ENCODE results near the gene TLR4.

Gene TLR4

DNA sequence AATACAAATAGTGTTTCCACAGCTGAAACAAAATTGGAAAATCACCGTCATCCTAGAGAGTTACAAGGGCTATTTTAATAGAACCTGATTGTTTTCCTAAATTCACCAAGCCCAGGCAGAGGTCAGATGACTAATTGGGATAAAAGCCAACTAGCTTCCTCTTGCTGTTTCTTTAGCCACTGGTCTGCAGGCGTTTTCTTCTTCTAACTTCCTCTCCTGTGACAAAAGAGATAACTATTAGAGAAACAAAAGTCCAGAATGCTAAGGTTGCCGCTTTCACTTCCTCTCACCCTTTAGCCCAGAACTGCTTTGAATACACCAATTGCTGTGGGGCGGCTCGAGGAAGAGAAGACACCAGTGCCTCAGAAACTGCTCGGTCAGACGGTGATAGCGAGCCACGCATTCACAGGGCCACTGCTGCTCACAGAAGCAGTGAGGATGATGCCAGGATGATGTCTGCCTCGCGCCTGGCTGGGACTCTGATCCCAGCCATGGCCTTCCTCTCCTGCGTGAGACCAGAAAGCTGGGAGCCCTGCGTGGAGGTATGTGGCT, at the start of gene TLR4:
TLR4 (plus strand) TSS at position 380 of the 552 bp plus-strand sequence; CDS start at position 450, 70 bp downstream.
- peak; percentile 17 for DNase-seq

DNA sequence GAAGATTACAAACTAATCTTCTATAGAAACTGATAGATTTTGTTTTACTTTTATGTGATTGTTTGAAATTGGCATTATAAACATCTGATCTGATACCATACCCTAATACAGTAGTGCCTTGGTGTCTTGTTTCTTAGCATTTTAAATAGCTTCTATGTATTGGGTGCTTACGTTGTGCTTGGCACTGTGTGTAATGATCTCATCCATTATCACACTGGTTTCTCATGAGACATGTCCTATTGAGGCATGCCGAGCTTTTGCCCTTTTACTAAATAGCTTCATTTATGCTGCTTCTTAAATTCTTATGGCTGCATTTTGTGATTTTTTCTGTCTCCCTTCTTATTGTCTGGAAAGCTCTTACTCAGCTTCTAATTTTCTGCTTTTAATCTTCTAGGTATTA, 48.2 kb upstream of the TLR4 start:
- no peak for DNase-seq

DNA sequence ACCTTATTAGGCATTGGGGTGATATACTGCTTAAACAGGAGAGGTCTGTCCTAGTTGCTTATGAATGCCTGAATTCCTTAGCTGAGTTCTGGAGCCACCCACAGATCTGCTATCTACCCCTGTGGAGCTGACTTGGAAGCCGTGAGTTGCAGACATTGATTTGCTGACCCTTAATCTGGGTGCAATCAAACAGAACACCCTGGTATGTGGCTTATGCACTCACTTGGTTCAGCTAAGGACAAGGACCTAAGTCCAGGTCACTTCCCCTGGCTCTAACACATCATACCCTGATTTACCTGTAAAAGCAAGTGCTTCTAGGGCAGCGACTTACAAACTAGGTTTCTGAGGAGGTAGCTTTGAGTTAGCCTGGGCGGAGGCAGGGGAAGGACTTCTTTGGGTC, 41.6 kb upstream of the TLR4 start:
- no peak for DNase-seq

DNA sequence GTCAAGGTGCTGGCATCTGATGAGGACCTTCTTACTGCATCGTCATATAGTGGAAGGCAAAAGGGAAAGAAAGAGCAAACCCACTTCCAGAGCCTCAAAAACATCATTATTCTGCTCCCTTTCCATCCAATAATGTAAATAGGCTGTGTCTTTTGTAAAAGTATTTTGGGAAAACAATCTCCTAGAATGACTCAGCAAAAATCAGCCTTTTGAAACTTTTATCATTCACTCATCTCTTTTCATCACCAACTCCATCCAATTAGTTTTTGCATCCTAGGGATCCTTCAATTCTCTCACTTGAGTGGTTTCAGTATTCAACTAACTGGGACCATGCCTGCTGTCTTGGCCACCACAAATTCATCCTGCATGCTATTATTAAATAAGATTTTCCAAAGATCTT, 39.8 kb upstream of the TLR4 start:
- no peak for DNase-seq

DNA sequence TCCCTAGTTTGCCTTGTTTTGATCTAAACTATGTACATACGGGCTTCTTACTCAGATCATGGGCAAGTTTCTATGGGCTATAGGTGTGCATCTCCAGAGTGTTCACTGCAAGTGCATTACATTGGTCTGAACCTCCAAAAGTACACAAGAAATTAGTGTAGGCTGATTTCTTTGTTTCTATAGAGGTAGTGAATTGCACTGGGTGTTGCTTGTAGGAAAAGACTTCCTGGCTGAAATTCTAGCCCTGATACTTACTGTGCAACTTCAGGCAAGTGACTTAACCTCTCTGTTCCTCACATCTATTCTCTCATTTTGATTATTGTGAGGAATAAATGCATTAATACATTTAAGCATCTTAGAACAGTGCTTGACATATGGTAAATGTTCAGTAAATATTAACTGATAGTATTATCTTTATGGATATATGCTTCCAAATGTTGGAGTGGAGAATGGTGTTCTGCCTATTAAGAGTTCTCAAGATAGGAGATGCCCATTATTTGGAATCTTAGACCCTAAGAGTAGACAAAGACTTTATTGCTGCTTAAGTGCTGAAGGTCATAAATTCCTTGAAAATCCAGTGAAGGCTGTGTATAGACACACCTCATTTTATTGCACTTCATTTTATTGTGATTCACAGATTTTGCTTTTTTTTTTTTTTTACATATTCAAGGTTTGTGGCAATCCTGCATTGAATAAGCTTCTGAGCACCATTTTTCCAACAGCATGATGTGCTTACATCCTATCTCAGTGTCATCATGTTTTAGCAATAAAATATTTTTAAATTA, 38.4 kb upstream of the TLR4 start:
- no peak for DNase-seq

DNA sequence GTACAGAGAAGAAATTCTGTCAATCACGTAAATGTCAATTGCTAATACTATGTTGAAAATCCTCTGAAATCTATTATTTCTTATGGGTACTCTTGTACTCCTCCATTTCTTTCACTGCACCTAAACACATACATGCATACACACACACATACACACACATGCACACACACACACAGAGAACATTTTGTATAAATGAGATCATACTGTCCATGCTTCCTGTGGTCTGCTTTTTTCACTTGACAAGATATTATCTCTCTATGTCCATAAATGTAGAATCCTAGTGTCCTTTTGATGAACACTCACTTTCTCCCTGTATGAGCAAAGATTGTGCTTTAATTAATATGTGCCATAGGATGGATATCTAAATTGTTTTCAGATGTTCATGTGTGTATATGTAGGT, 32.7 kb upstream of the TLR4 start:
- DNase-seq, result no peak

DNA sequence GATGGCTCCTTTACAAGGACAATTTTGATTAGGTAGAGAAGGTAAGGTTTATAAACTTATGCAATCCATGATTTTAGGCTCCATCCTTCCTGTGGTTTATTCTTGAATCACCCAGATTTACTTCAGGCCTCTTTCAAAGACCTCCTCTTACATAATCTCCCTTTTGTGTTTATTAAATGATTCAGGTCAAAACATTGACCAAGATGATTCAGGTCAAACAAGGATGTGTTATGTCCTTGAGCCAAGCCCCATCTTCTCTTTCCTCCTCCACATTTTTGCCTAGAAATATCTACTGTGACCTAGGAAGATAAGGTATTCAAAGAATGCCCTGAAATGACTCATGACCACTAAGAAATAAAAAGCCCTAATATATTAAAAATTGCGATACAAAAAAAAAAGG, 31.8 kb upstream of the TLR4 start:
- DNase-seq, result no peak

DNA sequence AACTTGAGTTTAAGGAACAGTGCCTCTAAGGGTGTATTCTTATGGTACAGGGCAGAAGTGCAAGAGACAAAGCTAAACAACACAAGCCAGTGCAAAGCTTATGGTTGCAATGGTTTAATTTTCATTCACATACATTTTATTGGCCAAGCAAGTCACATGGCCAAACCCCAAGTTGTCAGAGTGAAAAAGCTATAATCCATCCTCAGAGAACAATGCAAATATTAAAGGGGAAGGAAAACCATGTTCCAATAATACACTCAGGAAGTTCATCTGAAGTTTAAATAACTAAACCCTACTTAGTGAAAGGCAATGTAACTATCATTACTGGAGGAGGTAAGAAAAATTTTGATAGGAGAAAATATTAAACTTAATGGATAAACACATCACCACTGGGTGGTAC, 26.6 kb upstream of the TLR4 start:
- DNase-seq, result no peak

DNA sequence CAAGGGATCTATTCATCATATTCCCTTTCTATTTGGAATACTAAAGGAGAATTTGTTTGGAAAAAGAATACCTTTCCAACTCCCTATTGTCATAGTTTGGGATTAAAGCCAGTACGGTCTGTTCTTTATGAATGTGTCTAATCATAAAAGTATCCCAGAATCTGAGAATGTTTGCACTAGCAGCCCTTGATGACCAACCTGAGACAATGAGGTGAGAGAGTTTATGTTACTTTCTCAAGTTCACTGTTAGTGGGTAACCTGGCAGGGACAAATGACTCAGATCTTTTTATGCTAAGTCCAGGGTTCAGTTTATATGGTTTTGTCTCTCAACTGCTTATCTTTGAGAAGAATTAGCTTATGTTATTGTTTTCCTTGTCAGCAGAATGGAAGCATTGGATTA, 25.3 kb upstream of the TLR4 start:
- no peak for DNase-seq

DNA sequence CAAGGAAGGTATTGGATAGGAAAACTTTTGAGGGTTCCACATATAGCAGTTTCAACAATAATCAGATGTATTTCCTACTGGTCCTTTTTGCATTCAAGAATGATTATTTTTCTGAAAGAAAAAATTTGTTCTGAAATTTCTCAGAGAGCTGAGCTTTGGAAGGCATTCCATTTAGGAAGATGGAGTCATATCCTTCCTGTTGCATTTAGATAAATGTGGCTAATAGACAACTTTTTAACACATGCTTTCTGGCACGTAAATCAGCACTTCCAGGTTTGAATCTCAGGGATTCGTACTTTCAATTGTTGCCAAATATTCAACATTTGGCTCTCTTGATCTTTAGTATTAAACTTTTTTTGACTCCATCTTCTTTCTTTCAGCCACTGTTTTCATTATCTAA, 24.8 kb upstream of the TLR4 start:
- DNase-seq, result no peak

DNA sequence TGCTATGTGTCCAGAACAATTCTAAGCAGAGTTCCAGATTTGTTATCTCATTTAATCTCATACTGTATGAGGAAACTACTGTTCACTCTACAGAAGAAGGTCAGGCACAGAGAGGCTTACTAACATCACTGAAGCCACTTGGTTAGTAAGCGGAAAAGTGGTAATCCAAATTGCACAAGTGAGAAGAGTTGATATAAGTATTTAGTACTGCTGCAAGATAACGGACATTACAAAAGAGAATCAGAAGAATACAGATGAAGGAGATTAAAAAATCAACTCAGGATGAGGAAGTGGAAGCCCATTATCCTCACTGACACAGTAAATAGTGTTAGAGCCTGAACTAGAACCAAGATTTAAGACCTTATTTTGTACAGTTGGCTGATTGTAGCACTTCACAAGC, 22.3 kb upstream of the TLR4 start:
- DNase-seq, result no peak

DNA sequence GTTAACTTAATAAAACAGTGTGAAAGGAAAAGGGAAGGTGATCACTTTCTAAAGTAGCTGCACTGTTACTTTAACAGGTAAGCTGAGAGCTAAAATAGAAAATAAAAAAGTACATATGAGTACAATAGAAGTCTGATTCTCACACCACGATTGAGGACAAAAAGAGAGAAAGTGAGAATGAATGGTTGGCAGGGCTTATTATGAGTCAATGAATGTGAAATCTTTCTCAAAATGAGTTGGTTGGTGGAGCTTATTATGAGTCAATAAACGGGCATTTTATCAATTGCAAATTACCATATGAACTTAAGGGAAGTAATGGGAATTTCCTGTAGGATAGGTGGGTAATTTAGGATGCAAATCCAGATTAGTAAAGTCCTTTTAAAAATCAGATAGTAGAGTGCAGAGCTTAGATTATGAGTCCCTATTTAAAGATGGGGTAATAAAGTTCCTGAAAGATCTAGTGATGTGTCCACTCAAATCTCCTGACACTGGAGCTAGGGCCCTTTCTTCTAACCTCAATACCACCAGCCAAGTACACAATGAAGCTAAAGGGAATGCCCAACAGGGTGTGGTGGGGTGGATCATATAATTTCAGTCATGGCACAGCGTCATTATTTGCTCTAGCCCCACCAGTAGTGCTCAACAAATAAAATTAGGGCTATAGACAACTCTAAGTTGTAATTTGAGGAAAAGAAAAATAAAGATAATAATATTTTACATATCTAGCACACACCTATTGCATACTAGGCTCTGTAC, 21.1 kb upstream of the TLR4 start:
- no peak for DNase-seq

DNA sequence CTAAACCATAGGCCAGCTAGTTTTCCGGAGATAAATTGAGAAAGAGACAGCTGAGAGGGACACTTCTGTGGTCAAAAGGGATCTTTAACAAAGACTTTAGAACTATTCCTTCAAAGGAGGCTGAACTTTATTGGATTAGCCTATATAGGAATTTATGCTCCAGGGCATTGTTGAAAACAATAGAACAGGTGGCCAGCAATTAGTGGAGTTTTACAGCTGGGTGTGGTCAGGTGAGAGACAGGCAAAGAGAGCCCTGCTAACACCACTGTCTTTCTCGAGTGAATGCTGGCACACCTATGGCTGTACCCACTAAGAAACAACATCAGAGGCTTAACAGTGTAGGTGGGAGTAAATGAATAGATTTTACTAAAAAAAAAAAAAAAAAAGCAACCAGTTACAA, 16.7 kb upstream of the TLR4 start:
- DNase-seq, result no peak

DNA sequence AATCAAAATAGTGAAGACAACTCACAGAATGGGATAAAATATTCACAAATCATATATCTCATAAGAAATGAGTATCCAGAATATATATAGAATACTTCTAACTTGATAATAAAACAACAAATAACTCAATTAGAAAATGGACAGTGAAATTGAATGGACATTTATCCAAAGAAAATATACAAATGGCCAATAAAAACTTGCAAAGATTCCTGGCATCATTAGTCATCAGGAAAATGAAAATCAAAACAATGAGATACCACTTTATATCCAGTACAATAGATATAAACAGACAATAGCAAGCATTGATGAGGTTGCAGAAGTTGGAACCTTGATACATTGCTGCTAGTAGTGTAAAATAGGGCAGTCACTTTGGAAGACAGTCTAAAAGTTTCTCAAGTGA, 12.8 kb upstream of the TLR4 start:
- DNase-seq, result no peak

DNA sequence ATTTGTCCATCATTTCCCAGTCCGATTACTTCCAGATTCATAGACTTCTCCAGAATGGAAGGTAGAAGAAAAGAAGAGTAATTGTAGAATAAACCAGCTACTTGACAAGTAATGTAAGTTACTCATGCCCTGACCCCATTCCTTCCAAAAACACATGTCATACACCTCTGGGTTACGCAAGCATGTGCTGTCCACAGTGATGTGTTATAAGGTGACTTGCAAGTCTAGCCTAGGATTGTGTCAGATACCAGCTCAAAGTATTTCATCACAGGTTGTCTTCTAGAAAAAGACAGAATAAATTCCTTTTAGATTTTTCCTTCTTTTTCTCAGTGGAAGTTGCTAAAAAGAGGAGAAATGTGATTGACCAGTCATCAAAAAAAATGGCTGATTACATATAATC, 8.0 kb upstream of the TLR4 start:
- no peak for DNase-seq

DNA sequence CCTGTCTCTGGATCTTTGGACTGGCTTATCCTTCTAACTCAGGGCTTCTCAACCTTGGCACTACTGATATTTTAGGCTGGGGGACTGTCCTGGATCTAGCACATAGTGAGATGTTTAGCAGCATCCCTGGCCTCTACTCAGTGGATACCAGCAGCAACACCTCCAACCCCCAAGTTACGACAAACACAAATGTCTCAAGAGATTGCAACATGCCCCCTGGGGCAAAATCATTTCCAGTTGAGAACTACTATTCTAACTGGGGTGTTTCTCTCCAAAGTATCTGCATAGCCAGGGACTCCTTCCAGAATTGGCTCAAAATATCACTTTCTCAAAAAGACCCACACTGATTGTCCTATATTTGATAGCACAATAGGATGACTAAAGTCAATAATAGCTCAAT, 7.2 kb upstream of the TLR4 start:
- no peak for DNase-seq

DNA sequence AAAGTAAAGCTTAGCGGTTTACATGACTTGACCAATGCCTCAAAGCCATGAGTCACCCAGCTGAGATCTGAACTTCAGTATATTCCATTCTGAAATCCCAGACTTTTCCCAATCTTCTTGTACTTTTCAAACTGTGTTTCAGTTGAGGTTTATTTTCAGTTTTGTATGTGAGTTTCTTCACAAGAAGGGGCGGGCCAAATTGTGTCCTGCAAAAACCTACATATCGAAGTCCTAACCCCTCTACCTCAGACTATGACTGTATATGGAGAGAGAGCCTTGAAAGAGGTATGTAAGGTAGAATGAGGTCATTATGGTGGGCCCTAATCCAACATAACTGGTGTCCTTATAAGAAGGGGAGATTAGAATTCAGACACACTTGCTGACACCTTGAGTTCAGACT, 666 bp upstream of the TLR4 start:
- no peak for DNase-seq

DNA sequence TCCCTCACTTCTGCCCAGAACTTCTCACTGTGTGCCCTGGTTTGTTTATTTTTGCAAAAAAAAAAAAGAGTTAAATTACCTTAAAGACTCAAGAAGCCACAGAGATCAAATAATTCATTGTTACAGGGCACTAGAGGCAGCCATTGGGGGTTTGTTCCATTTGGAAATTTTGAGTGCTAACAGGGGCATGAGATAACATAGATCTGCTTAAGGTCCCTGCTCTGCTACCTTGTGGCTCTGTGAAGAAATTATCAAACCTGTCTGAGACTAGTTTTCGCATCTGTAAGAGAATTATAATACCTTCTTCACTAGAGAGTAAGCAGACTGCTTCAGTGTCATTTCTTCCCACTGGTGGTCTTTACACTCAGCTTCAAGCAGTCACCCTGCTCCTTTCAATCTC, 394 bp downstream of the TLR4 start:
- DNase-seq, result no peak

DNA sequence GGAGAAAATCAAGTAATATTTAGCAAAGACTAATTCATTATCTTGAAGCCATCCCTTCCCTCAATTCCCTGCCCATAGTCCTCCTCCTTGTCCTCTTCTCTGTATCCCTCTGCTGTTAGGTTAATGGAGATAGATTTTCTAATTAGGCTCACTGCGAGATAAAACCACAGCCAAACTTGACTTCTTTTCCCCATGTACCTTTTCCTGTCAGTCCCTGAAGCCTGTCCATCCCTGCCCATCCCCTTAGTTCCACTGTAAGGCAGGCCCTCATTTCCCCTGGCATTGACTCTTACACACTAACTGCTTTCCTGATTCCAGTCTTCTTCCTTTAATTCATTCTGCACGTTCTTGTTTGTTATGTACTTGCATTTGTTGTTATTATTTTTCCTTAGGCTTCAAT, 1.2 kb downstream of the TLR4 start:
- DNase-seq, result no peak

DNA sequence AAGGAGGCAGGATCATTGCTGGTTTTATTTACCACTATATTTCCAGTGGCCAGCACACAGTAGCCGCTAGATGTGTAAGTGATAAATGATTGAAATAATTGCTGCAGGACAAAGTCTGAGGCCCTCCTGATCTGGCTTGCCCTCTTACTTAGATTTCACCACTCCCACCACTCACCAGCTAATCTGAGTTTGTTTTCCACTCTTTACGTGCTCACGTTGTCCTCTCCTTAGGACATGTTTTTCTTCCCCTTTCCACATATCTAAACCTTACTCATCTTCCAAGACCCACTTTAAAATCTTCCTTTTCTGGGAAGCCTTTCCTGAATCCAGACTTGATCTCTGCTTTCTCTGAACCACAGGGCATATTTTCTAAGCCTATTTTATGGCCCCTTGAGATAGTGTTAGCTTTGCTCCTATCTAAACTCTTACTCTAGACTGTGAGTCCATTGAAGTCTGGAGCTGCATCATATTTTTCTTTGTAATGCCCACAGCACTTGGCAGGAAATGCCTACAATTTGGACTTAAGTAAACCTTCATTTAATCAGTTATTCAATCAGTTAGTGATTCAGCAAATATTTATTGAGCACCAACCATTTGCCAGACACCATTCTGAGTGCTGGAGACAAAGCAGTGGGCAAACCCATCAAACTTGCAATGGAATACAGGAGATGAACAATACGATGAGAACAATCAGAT, 2.4 kb downstream of the TLR4 start:
- DNase-seq, result no peak

DNA sequence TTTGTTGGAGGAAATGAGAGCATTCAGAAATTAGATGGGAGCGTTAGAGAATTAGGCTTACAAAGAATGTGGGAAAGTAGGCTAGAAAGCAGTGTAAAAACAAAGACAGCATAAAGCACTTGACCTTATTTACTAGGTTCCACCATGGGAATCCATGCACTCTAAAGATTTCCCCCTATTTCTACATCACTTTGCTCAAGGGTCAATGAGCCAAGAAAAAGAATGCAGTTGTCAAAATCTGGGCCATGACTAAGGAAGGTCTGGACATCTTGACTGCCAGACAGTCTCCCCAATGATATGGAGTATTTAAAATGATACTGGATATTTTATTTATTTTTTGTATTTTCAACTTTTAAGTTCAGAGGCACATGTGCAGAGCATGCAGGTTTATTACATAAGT, 3.4 kb downstream of the TLR4 start:
- no peak for DNase-seq

DNA sequence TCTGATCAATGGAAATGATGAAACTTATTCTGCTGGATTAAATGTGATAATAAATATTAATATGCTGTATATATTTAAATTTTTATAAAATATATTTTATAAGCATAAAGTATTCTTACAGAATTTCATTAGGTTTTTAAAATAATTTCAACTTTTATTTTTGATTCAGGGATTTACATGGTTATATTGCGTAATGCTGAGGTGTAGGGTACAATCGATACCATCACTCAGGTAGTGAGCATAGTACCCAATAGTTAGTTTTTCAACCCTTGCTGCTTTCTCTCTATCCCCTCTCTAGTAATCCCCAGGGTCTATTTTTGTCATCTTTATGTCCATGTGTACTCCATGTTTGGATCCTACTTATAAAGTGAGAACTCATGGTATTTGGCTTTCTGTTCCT, 5.7 kb downstream of the TLR4 start:
- no peak for DNase-seq

DNA sequence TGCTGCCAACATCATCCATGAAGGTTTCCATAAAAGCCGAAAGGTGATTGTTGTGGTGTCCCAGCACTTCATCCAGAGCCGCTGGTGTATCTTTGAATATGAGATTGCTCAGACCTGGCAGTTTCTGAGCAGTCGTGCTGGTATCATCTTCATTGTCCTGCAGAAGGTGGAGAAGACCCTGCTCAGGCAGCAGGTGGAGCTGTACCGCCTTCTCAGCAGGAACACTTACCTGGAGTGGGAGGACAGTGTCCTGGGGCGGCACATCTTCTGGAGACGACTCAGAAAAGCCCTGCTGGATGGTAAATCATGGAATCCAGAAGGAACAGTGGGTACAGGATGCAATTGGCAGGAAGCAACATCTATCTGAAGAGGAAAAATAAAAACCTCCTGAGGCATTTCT, 10.1 kb downstream of the TLR4 start:
- no peak for DNase-seq
